Activated CD4-positive, alpha-beta T cell treated with anti-CD3 and anti-CD28 coated beads for 24 hours (primary cell): Measurements from ENCODE around the gene NUP42.
"Not testable (repeated sequence)": the region's sequence is repeated elsewhere in the genome, so short reads cannot be mapped to it uniquely, and the experiment has no call there.

Source experiments
- DNase-seq, 2 donors: peaks; one replicate each; pipeline ENCODE4 v3.0.0-alpha.2; 2020; ENCODE audit warnings: low read depth in 2 of 2

NUP42 gene, protein sequence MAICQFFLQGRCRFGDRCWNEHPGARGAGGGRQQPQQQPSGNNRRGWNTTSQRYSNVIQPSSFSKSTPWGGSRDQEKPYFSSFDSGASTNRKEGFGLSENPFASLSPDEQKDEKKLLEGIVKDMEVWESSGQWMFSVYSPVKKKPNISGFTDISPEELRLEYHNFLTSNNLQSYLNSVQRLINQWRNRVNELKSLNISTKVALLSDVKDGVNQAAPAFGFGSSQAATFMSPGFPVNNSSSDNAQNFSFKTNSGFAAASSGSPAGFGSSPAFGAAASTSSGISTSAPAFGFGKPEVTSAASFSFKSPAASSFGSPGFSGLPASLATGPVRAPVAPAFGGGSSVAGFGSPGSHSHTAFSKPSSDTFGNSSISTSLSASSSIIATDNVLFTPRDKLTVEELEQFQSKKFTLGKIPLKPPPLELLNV

DNA sequence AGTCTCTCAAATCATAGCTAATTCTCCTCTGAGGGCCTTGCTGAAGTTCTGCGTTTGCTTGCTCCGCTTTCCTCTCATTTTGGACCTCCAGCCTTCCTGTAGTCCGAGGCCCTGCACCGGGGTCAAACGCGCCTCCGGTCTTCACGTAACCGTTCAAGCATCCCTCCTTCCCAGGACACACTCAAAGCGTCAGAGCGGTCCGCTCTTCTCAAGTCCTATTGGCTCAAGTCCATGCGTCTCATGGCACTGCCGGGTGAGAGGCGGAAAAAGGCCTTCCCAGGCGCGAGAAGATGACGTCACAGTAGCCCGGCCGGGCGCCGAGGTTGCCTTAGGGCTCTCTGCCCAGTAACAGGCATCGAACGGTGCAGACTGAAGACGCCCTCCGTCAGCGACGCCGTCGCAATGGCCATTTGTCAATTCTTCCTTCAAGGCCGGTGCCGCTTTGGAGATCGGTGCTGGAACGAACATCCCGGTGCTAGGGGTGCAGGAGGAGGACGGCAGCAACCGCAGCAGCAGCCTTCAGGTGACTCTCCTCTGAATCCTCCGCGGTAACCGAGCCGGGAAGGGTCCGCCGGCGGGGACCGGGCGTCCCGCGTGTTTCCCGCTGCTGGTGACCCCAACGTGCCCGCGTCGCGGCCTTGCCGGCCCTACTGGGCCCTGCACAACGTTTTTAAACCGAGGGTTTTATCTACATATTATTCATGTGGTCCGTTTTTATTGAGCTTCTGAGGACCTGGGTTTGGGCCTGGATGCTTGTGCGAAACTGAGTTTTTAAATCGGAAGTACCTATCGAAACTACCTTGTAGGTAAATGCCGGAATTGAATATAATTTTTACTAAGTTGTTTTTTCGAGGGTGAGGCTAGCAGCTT is at the start of gene NUP42:
NUP42 (plus strand) TSS at position 365 of the 870 bp plus-strand sequence; CDS start at position 403, 38 bp downstream.
- DNase-seq, result peak; percentile 92 to 96

DNA sequence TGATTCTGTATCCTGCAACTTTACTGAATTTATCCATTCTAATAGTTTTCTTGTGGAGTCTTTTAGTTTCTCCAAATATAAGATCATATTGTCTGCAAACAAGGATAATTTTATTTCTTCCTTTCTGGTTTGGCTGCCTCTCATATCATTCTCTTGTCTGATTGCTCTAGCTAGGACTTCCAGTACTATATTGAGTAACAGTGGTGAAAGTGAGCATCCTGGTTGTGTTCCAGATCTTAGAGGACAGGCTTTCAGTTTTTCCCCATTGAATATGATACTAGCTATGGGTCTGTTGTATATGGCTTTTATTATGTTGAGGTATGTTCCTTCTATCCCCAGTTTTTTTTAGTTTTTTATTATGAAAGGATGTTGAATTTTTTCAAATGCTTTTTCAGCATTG is 48.1 kb upstream of the NUP42 start:
- no peak for DNase-seq

DNA sequence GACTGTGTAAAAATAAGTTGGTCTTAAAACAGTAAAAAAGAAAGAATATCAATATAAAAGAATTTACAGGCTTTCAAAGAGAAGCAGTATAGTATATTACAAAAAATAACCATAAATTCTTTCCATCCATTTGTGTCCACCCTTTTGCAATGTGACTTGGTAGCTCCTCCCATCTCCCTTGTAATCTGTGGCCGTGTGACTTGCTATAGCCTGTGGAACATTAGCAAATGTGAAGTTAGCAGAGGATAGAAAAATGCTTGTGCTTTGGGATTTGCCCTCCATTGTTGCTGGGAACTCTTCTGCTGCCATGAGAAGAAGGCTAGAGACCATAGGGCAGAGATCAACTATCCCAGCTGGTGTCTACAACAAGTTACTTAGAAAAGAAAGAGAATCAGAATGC is 46.1 kb upstream of the NUP42 start:
- no peak for DNase-seq

DNA sequence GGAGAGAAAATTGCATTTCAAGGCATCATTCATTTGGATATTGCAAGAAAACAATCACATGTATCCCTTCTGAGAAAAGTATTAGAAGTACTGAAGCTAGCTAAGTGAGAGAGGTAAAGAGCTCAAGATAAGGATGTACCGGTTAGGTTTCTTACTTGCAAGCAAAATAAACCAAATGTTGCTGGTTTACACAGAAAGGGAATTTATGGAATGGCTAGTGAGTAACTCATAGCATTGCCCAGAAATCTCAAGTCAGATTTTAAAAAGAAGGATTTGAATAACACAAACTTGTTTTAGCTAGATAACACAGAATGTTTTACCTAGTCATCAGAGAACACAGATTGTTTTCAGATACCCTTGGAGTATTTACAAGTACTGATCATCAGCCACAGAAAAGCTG is 45.6 kb upstream of the NUP42 start:
- no peak for DNase-seq

DNA sequence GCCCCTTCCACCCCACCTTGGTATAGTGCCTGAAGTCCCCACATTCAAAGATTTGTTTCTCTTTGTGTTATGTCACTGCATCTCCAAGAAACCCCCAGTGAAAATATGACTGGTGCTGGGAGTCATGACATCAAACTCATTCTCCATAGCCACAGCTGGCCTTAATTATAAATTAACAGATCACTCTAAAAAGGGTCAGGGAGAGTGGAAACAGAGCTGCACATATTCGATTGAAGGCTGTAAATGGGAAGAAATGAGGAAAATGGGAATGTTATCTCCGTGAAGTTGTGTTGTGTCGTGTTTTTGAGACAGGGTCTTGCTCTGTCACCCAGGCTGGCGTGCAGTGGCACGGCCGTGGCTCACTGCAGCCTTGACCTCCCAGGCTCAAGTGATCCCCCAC is 24.2 kb upstream of the NUP42 start:
- no peak for DNase-seq

DNA sequence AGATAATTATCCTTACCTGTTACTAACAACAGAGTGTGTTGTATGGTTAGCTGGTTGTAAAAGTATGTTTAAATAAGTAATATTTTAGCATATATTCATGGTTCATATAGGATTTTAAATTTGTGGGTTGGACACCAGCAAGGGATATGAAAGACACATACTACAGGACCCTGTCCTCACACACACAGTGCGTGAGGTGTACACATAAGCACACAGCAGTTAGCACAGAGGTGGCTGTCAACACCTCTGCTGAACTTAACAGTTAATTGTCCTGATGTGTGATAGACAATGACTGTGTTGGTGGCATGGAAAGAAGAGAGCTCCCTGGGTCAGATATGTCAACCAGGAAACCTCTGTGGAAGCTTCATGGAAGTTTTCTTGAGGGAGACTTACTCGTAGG is 23.3 kb upstream of the NUP42 start:
- no peak for DNase-seq

DNA sequence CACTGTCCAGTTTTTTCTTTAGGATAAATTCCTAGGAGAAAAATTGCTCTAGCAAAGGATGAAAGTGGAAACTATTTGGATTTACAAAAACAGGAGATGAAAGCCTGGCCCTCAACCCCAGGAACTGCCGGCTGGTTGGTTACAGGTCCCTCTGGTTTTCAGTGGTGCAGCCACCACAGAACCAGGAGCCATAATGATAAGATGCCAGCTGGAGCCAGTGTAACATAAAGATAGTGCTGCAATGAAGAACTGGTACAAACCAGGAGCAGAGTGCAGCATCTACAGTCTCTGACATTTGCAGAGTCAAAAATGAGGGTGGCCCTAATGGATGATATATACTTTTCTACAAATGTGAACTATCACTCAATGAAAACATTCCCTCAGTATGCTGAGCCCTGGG is 20.4 kb upstream of the NUP42 start:
- no peak for DNase-seq

DNA sequence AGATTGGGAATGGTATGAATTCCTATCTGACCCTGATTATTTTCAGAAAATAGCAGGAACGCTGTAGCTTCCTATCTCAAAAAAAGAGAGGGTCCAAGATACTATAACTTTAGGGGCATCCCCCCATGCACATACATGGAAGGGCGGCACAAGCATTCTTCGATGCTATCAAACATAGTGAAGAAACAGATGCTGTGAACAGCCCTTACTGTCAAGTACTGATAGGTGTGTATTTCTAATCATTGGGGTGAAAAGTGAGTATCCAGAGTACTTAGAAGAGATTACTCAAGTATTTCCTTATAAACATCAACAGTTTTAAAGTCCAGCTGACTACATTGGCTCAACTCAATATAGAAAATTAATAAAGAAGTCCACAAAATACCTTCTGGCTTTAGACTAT is 17.0 kb upstream of the NUP42 start:
- no peak for DNase-seq

DNA sequence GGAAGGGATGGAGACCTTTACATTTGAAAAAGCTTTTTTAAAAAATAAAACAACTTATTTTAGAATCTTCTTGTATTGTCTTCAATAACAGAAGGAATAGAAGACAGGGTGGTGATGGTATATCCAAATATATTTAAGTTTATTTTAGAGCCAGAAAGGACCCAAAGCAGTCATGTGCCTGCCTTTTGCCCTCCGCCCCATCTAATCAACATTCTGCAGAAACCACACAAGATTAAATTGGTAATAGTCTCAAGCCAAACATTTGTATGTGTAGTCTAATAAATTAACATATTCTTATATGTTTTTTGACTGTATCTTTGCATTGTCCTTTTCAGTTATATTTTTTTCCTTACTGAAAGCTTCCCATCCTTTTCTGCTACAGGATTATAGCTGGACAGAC is 16.5 kb upstream of the NUP42 start:
- no peak for DNase-seq

DNA sequence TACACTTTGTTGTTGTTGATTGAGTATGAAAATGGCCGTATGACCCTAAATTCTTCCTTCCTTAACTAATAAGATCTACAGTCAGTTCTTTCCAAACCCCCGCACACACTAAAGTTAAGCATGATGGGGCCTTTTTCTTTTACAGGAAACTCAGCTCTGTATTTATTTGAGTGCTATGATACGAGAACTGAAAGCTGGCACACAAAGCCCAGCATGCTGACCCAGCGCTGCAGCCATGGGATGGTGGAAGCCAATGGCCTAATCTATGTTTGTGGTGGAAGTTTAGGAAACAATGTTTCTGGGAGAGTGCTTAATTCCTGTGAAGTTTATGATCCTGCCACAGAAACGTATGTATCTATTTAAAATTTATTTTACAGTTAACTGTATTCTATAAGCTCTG is 14.2 kb upstream of the NUP42 start:
- no peak for DNase-seq

DNA sequence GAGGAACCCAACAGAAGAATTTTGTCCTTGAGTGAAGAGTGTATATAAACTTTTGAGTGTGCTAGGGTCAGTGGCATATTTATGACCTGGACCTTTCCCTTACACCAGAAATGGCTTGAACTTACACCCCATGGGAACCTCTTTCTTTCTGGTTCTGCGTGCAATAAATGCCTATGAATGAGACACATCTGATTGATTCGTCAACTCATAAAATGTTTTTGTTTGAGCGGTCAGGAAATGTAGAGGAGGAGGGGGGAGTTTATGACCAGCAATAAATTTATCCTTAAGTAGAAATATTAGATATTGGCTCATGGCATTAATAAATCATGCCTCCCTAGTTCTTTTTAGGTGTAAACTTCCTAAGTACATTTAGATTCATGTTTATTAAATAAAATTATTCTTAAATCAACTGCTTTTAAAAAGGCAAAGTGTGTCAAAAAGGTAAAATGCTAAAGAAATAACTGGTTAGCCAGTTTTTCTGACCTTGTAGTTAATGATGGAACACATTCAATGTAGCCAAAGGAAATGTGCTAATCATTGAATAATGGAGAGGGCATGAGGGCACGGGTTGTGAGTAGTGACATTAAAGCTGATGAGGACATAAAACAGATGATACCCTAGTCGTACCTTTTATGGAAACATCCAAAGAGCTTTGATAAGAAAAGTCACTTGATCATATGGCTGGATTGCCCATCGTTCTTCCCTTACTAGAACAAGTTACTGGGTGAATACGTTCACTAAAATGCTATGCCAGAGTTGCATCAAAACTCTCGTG is 13.6 kb upstream of the NUP42 start:
- no peak for DNase-seq

DNA sequence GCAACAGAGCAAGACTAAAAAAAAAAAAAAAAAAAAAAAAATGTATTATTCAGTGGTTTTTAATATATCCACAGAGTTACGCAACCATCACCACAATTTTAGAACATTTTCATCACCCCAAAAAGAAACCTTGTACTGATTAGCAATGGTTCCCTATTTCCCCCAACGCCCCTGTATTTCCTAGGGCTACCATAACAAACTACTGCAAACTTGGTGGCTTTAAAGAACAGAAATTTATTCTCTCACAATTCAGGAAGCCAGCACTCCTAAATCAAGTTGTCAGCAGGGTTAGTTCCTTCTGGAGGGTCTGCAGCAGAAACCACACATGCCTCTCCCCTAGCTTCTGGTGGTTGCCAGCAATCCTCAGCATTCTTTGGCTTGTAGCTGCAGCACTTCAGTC is 5.9 kb upstream of the NUP42 start:
- no peak for DNase-seq

DNA sequence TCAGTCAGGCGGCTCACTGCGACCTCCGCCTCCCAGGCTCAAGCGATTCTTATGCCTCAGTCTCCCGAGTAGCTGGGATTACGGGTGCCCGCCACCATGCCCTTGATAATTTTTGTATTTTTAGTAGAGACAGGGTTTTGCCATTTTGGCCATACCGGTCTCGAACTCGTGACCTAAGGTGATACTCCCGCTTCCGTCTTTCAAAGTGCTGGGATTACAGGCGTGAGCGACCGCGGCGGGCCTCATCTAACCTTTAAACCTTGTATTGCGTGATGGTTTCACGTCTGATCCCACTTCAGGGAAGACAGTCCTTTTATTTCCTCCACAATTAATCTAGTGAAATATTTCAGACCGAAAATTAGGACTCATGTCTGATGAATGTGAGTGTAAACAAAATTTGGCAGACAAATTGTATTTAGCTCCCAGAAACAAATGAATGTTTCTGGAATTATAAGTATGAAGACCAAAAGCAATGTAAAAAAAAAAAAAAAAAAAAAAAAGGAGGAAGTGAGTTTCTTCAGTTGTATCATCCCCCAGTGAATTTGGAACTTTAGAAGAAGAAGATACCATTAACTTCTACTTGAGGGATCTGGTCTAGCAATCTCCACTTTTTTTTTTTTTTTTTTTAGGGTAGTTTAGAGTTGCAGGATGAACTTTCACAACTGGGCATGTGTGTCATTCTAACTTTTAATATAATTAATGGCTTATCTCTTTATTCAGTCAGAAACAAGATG is 1.6 kb downstream of the NUP42 start:
- DNase-seq, result no peak

DNA sequence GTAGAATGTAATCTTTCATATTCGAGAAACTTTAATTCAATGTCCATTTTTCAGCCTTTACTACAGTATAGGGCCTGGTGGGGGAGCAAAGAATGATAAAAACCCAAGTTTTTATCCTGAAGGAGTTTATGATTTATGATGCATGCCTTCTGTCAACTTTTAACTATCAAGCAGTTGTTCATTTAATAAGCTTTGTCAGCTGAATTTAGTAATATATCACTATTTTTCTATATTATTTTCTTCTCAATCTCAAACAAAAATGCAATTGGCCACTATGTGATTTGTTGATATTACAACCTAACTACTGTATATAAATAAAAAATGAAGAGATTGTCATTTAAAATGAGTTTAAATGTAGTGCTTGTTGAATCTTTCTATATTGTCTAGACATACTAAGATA is 2.4 kb downstream of the NUP42 start:
- no peak for DNase-seq

DNA sequence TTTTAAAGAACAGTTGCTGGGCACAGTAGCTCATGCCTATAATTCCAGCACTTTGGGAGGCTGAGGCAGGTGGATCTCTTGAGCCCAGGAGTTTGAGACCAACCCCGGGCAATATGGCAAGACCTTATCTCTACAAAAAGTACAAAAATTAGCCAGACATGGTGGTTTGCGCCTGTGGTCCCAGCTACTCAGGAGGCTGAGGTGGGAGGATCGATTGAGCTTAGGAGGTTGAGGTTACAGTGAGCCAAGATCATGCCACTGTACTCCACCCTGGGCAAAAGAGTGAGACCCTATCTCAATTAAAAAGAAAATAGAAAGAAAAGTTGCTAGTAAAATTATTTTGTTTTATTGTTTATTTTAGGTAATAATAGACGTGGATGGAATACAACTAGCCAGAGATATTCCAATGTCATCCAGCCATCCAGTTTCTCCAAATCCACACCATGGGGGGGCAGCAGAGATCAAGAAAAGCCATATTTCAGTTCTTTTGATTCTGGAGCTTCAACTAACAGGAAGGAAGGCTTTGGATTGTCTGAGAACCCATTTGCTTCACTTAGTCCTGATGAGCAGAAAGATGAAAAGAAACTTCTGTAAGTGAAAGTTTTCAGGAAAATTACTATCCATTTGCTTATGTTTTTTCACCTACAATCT is 3.0 kb downstream of the NUP42 start:
- DNase-seq, result no peak

DNA sequence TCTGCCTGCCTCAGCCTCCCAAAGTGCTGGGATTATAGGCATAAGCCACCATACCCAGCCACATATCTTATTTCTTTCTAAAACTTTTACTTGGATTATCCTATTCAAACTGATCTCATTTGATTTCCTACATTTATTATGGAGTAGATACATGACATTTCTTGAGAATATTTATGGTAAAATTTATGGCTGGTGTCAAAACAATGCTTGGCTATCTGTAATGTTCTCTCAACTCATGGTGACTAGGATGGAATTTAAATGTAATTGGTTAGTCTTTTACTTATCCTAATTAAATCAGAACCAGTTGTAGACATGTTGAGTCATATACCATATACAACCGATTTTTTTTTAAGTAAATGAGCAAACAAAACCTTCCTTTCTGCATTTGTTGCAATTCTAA is 4.1 kb downstream of the NUP42 start:
- no peak for DNase-seq

DNA sequence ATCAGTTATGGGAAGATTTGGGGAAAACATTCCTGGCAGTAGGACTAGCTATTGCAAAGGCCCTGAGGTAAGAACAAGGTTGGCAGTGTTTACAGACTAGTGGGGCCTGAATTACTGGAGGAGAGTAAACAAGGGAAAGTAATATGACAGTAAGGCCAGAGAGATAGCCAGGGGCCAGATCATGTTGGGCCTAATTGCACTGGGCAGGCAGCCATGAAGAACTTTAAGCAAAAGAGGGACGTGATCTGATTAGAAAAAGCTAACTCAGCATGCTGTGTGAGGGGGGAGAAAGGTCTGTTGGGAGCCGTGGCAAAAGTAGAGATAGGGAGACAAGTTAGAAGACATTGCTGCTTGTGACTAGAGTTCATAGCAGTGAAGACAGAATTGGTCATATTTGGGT is 9.2 kb downstream of the NUP42 start:
- DNase-seq, result no peak

DNA sequence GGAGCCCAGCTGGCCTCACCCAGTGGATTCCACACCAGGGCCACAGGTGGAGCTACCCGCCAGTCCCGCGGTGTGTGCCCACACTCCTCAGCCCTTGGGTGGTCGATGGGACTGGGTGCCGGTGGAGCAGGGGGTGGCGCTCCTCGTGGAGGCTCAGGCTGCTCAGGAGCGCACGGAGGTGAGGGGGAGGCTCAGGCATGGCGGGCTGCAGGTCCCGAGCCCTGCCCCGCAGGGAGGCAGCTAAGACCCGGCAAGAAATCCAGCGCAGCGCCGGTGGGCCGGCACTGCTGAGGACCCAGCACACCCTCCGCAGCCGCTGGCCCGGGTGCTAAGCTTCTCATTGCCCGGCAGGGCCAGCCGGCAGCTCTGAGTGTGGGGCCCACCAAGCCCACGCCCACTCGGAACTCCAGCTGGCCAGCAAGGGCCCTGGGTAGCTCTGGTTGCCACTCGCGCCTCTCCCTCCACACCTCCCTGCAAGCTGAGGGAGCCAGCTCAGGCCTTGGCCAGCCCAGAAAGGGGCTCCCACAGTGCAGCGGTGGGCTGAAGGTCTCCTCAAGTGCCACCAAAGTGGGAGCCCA is 11.9 kb downstream of the NUP42 start:
- DNase-seq, result not testable (repeated sequence)

DNA sequence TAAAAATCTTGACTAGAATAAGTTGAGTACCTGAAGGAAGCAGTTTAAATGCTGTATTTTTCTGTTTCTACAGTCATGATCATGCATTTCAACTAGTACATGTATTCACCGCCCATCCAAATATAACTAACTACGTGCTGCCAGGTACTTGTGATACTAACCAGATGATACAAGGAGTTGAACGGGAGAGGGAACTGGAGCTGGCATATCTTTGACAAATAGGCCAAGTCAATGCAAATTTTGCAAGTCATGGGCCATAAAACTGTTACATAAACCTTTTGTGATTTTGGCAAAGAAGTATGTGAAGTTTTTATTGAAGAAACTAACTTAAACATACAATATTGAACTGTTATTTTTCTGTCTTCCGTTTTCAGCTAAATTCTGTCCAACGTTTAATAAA is 14.5 kb downstream of the NUP42 start:
- DNase-seq, result no peak

DNA sequence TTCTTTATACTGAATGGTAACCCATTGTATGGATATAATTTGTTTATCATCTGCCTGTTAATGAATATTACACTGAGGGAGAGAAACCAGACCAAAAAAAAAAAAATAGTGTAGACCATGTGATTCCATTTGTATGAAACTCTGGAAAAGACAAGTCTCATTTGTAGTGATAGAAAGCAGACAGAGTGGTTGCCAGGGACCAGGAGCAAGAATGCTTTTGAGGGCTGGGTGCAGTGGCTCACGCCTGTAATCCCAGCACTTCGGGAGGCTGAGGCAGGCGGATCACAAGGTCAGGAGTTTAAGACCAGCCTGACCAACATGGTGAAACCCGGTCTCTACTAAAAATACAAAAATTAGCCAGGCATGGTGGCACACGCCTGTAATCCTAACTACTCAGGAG is 15.9 kb downstream of the NUP42 start:
- DNase-seq, result not testable (repeated sequence)

DNA sequence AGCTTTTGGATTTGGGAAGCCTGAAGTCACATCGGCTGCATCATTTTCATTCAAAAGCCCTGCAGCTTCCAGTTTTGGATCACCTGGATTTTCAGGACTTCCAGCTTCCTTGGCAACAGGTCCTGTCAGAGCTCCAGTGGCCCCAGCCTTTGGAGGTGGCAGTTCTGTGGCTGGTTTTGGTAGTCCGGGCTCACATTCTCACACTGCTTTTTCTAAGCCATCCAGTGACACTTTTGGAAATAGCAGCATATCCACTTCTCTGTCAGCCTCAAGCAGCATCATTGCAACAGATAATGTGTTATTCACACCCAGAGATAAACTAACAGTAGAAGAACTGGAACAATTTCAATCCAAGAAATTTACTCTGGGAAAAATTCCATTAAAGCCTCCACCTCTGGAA is 18.5 kb downstream of the NUP42 start:
- DNase-seq, result no peak
